ENCODE results near the gene TMEM198.

The TMEM198 gene

GRCh38 chr2:219557791-219558785, 14.3 kb downstream of the TMEM198 start:
- Histone ChIP-seq H3K4me1 (ENCODE audit: control insufficient read depth, insufficient read depth, low read length) (peaks cover 7% of the 10 kb centered on the region), H3K27ac (ENCODE audit: low read length) (no peak overlapping the region), H3K9me3 (ENCODE audit: control insufficient read depth in 2 of 2, low read length in 2 of 2) (no peaks in the 10 kb centered on the region), H3K36me3 (ENCODE audit: control insufficient read depth in 2 of 2, insufficient read depth in 2 of 2, low read length in 2 of 2) (peaks cover 6 to 13% of the 10 kb centered on the region in 2 donors), H3K27me3 (ENCODE audit: control insufficient read depth in 1 of 2, insufficient read depth in 2 of 2, low read length in 2 of 2) (peaks cover 0 to 3% of the 10 kb centered on the region in 2 donors), H3K9ac (ENCODE audit: low read length in 2 of 2) (no peak overlapping the region), H3K4me3 (ENCODE audit: low read length in 2 of 2) (no peak overlapping the region)

- H3K9me3 ChIP-seq (ENCODE audit: control insufficient read depth in 2 of 2, low read length in 2 of 2) = no peaks in the 10 kb centered on the region
- H3K27ac ChIP-seq (ENCODE audit: low read length) = no peak overlapping the region
- no peaks in the 10 kb centered on the region for H3K27me3 ChIP-seq (ENCODE audit: control insufficient read depth in 1 of 2, insufficient read depth in 2 of 2, low read length in 2 of 2)
- H3K9ac ChIP-seq (ENCODE audit: low read length in 2 of 2) = no peak overlapping the region
- H3K4me3 ChIP-seq (ENCODE audit: low read length in 2 of 2) = no peak overlapping the region
- peaks cover 4% of the 10 kb centered on the region for H3K4me1 ChIP-seq (ENCODE audit: control insufficient read depth, insufficient read depth, low read length)
- peaks cover 13 to 20% of the 10 kb centered on the region in 2 donors for H3K36me3 ChIP-seq (ENCODE audit: control insufficient read depth in 2 of 2, insufficient read depth in 2 of 2, low read length in 2 of 2)
Observed at GRCh38 chr2:219559156-219559915, 15.5 kb downstream of the TMEM198 start.

- Histone ChIP-seq H3K36me3 (ENCODE audit: control insufficient read depth in 2 of 2, insufficient read depth in 2 of 2, low read length in 2 of 2) (peaks cover 21 to 24% of the 10 kb centered on the region in 2 donors), H3K27me3 (ENCODE audit: control insufficient read depth in 1 of 2, insufficient read depth in 2 of 2, low read length in 2 of 2) (no peaks in the 10 kb centered on the region), H3K9ac (ENCODE audit: low read length in 2 of 2) (no peak overlapping the region), H3K4me1 (ENCODE audit: control insufficient read depth, insufficient read depth, low read length) (peaks cover 4% of the 10 kb centered on the region), H3K27ac (ENCODE audit: low read length) (no peak overlapping the region), H3K9me3 (ENCODE audit: control insufficient read depth in 2 of 2, low read length in 2 of 2) (no peaks in the 10 kb centered on the region), H3K4me3 (ENCODE audit: low read length in 2 of 2) (no peak overlapping the region)
Observed at GRCh38 chr2:219560037-219560892, 16.4 kb downstream of the TMEM198 start.

GRCh38 chr2:219560893-219561178, 17.0 kb downstream of the TMEM198 start:
- H3K4me1 ChIP-seq (ENCODE audit: control insufficient read depth, insufficient read depth, low read length) = peaks cover 4% of the 10 kb centered on the region

GRCh38 chr2:219561179-219562048, 17.6 kb downstream of the TMEM198 start:
- Histone ChIP-seq H3K4me1 (ENCODE audit: control insufficient read depth, insufficient read depth, low read length) (peaks cover 4% of the 10 kb centered on the region), H3K9ac (ENCODE audit: low read length in 2 of 2) (no peak overlapping the region), H3K27me3 (ENCODE audit: control insufficient read depth in 1 of 2, insufficient read depth in 2 of 2, low read length in 2 of 2) (no peaks in the 10 kb centered on the region), H3K4me3 (ENCODE audit: low read length in 2 of 2) (no peak overlapping the region), H3K9me3 (ENCODE audit: control insufficient read depth in 2 of 2, low read length in 2 of 2) (no peaks in the 10 kb centered on the region), H3K27ac (ENCODE audit: low read length) (no peak overlapping the region), H3K36me3 (ENCODE audit: control insufficient read depth in 2 of 2, insufficient read depth in 2 of 2, low read length in 2 of 2) (peaks cover 21 to 28% of the 10 kb centered on the region in 2 donors)

More at GRCh38 chr2:219560893-219561178, 17.0 kb downstream of the TMEM198 start:
- Histone ChIP-seq H3K27ac (ENCODE audit: low read length) (no peak overlapping the region), H3K4me3 (ENCODE audit: low read length in 2 of 2) (no peak overlapping the region), H3K36me3 (ENCODE audit: control insufficient read depth in 2 of 2, insufficient read depth in 2 of 2, low read length in 2 of 2) (peaks cover 21 to 27% of the 10 kb centered on the region in 2 donors), H3K27me3 (ENCODE audit: control insufficient read depth in 1 of 2, insufficient read depth in 2 of 2, low read length in 2 of 2) (no peaks in the 10 kb centered on the region), H3K9ac (ENCODE audit: low read length in 2 of 2) (no peak overlapping the region), H3K9me3 (ENCODE audit: control insufficient read depth in 2 of 2, low read length in 2 of 2) (no peaks in the 10 kb centered on the region)

DNA sequence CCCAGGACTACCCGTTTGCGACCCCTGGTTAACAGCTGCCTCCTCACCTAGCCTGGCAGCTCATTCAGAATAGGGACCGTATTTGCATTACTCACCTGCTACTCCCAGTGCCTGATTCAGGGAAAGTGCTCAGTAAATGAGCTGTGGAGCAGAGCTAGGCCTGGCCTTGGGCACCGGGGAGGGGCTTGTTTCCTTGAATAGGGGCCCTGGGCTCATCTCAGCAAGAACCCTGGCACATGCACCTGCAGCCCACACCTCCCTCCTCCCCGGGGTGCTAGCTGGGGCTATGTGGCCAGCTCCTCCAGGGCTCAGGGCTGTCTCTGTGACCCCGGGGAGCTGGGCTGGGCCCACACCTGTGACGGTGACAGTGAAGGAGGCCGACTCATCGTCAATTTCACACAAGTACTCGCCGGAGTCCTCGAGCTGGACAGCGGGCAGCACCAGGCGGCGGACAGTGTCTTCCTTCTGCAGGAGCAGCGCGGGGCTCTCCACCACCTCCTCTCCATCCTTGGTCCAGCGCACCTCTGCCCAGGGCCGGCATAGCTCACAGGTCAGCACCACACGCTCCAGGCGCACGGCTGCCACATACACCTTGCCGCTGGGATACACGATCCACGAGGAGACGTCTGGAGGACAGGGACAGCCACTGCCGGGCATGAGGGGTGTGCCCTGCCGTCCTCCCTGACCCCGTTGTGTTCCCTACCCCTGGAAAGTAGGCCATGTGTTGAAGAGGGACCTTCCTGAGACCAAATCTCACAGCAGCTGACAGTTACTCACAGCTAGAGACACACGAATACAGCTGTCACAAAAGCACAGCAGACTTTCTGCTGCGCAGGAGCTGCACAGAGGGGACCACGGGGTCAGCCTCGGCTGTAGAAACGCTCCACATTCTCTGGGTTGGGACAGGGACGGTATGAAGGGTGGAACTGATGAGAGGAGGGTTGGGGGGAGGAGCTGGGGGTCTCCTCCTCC, 18.5 kb downstream of the TMEM198 start:
- no peak overlapping the region for H3K4me3 ChIP-seq (ENCODE audit: low read length in 2 of 2)
- no peak overlapping the region for H3K27ac ChIP-seq (ENCODE audit: low read length)
- no peaks in the 10 kb centered on the region for H3K27me3 ChIP-seq (ENCODE audit: control insufficient read depth in 1 of 2, insufficient read depth in 2 of 2, low read length in 2 of 2)
- no peaks in the 10 kb centered on the region for H3K9me3 ChIP-seq (ENCODE audit: control insufficient read depth in 2 of 2, low read length in 2 of 2)
- peaks cover 21 to 35% of the 10 kb centered on the region in 2 donors for H3K36me3 ChIP-seq (ENCODE audit: control insufficient read depth in 2 of 2, insufficient read depth in 2 of 2, low read length in 2 of 2)
- no peak overlapping the region for H3K9ac ChIP-seq (ENCODE audit: low read length in 2 of 2)
- peaks cover 4% of the 10 kb centered on the region for H3K4me1 ChIP-seq (ENCODE audit: control insufficient read depth, insufficient read depth, low read length)

DNA sequence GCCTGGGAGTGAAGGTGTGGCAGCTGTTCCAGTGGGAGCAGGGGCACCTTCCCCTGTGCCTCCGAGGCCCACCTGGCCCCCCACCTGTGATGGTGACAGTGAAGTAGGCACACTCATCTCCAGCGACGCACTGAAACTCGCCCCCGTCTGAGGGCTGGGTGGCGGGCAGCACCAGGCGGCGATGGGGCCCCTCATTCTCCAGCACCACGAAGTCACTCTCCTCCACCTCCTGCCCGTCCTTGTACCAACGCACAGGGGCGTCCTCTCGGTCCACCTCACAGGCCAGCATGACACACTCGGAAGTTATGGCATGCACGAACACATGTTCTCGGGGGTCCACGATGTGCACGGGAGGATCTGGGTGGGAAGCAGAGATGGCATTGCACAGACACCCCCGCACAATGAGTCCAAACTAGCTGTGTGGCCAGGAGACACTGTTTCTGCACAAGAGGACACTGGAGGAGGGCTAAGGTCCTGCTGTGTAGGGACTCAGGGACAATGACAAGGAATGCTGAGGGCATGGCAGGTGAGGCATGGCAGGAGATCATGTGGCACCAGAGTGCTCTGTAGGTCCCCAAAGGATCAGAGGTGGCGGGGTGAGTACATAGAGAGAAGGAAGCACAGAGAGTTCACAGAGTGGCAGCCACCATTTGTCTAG, 19.6 kb downstream of the TMEM198 start:
- no peak overlapping the region for H3K9ac ChIP-seq (ENCODE audit: low read length in 2 of 2)
- H3K9me3 ChIP-seq (ENCODE audit: control insufficient read depth in 2 of 2, low read length in 2 of 2) = no peaks in the 10 kb centered on the region
- no peak overlapping the region for H3K4me3 ChIP-seq (ENCODE audit: low read length in 2 of 2)
- peaks cover 4% of the 10 kb centered on the region for H3K4me1 ChIP-seq (ENCODE audit: control insufficient read depth, insufficient read depth, low read length)
- H3K36me3 ChIP-seq (ENCODE audit: control insufficient read depth in 2 of 2, insufficient read depth in 2 of 2, low read length in 2 of 2) = peaks cover 21 to 36% of the 10 kb centered on the region in 2 donors
- no peak overlapping the region for H3K27ac ChIP-seq (ENCODE audit: low read length)
- H3K27me3 ChIP-seq (ENCODE audit: control insufficient read depth in 1 of 2, insufficient read depth in 2 of 2, low read length in 2 of 2) = no peaks in the 10 kb centered on the region

- Histone ChIP-seq H3K9me3 (ENCODE audit: control insufficient read depth in 2 of 2, low read length in 2 of 2) (no peaks in the 10 kb centered on the region), H3K36me3 (ENCODE audit: control insufficient read depth in 2 of 2, insufficient read depth in 2 of 2, low read length in 2 of 2) (peaks cover 21 to 34% of the 10 kb centered on the region in 2 donors), H3K27ac (ENCODE audit: low read length) (no peak overlapping the region), H3K4me3 (ENCODE audit: low read length in 2 of 2) (no peak overlapping the region), H3K9ac (ENCODE audit: low read length in 2 of 2) (no peak overlapping the region), H3K4me1 (ENCODE audit: control insufficient read depth, insufficient read depth, low read length) (peaks cover 11% of the 10 kb centered on the region), H3K27me3 (ENCODE audit: control insufficient read depth in 1 of 2, insufficient read depth in 2 of 2, low read length in 2 of 2) (no peaks in the 10 kb centered on the region)
Observed at GRCh38 chr2:219565130-219566080, 21.6 kb downstream of the TMEM198 start.

All from stomach smooth muscle (tissue), 2 donors.